Germinal center (tissue), 1 donor: ENCODE data around the gene CCDC158.
"Not testable (repeated sequence)": the region's sequence is repeated elsewhere in the genome, so short reads cannot be mapped to it uniquely, and the experiment has no call there.

ENCODE experiments used
- DNase-seq: peaks from one replicate; pipeline ENCODE4 v3.0.0; 2012; ENCODE audit warnings: mixed read lengths, low spot score

CCDC158 gene

DNA sequence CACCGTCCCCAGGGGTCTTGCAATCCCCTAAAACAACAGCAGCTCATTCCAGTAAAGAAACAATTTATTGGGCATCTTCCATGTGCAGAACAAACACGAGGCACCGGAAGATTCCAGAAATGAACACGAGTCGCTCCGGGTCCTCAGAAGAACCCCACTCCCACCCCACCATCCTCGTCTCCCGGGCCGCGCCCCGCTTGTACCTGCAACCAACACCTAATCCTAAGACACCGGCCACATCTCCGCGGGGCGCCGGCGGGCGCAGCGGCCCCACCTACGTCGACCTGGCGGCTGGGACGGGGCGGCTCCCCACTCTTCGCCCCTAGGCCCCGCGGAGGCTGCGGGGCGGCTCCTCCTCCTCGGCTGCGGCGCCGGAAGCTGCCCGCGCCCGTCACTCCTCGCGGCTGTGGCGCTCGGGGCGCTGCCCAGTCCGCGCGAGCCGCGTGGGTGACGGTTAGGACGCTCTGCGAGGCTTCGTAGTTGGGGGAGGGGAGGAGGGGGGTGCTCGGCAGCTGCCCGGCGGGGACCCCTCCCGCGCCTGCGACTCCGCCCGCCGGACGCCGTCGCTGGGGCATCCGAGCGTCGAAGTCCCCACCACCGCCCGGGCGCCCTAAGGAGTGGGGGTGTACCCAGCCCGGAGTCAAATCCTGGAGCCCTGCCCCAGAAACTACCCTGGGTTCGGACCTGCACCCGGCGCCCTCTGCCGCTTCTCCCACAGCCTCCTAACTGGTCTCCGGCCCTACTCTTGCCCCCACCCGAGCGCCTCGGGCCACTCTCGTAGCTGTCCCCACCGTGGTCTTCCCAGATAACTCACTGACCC is at the start of gene CCDC158:
Gene CCDC158, minus strand, starts transcription at position 380 of the 820 bp plus-strand sequence. CDS start 17,934 bp downstream, outside the sequence.
- no peak for DNase-seq

DNA sequence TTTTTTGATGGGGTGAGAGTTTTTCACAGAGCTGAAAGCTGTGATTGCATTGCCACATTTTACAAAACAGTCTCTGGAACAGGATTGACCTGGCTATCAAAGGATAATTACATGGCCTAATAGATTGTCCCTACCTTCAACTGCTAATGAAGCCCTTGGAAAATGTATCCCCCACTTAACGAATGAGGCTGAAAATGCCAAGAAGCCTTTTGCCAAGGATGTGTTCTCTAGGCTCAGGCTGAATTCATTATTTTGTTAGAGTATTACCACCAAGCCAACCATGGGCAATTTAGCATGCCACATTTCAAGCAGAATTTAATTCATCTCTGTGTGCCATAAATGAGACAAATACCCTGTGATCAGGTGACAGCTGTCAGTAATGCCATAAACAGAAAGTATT is 49.6 kb upstream of the CCDC158 start:
- no peak for DNase-seq

DNA sequence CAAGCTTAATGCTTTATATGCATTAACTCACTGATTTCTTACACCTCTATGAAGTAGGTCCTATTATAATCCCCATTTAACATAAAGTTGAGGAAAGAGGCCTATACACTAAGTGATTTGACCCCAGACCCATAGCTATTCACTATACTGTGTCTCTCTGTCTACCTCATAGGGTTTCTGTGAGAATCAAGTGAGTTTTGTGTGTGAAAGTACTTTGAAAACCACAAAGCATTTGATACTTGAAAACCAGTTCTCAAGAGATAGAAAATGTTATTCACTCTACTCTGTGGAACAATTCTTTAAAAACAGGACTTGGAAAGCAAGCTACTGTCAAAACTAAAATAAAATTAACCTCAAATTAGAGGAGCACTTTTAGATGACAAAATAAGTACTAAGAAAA is 49.1 kb upstream of the CCDC158 start:
- no peak for DNase-seq

DNA sequence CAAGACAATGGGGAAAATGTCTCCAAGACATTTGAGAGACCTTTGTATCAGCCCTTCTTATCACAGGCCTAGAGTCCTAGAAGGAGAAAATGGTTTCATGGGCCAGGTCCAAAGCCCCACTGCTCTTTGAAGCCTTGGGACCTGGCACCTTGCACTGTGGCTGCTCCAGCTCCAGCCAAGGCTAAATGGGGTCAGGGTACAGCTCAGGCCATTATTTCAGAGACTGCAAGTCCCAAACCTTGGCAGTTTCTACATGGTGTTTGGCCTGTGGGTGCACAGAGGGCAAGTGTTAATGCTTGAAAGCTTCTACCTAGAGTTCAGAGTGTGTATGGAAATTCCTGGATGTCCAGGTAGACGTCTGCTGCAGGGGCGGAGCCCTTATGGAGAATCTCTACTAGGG is 42.6 kb upstream of the CCDC158 start:
- no peak for DNase-seq

DNA sequence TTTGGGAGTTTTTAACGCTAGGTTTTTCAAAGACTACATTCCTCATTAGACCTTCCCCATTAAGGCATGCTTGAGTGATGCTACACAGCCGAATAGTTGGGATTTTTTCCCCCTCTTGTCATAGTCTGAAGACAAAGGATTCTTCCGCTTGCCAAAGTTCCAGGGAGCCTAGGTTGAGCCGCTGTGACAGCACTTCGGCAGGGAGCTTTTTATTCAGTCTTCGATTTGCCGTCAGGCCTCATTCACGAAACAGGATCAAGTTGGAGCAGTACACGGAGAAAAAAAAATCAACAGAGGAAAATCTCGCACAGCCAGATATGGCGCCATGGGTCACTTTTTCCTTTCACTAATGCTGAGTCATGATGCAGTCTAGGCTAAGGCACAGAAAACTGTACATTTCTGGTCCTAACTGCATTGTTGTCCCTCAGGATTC is 38.4 kb upstream of the CCDC158 start:
- DNase-seq: no peak

DNA sequence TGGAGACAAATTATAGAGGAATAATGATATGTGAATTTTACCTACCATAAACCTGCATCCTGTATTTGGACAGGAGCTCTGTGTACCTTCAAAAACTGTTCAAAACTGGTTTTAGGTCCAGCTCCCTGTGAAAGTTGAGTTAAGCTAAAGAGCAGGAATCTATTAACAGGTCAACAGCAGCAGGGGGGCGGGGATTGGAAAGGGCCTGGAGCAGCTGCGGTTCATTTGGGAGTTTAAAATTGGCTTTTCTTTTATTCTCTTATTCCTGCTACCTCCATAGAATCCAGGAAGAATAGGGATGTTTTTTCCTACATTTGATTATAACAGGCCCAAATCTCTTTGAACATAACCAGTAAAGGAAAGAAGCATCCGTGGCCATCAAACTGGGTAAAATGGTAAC is 37.9 kb upstream of the CCDC158 start:
- DNase-seq: no peak

DNA sequence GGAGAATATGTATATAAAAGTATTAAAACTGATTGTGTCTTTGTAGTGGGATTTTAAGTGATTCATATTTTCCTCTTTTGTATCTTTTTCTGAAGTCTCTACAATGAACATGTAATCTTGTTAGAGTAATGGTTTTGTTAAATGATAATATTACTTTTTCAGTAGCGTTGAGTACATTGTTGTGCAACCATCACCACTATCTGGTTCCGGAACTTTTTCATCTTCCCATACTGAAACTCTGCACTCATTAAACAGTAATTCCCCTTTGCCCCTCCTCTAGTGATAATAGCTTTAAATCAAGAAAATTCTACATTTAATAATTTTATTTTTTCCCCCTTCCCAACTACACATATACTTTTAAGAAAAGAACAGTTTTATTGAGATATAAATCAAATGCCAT is 37.4 kb upstream of the CCDC158 start:
- no peak for DNase-seq

DNA sequence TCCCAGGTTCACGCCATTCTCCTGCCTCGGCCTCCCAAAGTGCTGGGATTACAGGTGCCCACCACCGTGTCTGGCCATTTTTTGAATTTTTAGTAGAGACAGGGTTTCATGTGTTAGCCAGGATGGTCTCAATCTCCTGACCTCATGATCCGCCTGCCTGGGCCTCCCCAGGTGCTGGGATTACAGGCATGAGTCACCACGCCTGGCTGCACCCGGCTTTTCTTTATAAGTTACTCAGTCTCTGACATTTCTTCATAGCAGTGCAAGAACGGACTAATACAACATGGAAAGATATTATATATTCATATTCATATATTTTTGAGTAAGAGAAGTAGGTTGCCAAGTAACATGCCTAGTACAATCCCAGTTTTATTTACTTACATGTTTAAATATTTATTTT is 36.9 kb upstream of the CCDC158 start:
- DNase-seq: no peak

DNA sequence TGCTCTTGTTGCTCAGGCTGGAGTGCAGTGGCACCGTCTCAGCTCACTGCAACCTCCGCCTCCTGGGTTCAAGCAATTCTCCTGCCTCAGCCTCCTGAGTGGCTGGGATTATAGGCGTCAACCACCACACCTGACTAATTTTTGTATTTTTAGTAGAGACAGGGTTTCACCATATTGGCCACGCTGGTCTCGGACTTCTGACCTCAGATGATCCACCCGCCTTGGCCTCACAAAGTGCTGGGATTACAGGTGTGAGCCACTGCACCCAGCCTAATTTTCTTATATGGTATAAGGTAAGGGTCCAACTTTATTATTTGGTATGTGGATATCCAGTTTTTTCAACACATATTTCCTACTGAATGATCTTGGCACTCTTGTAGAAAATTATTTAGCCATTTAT is 33.1 kb upstream of the CCDC158 start:
- DNase-seq: not testable (repeated sequence)

DNA sequence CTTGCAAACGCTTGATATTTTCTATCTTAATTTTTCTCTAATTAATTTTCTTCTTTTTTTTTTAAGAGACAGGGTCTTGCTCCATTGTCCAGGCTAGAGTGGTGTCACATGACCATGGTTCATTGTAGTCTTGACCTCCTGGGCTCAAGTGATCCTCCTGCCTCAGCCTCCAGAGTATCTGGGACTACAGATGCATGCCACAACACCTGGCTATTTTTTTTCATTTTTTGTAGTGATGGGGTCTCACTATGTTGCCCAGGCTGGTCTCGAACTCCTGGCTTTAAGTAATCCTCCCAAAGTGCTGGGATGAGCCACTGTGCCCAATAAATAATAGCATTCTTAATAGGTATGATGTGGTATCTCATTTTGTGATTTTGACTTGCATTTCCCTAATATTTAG is 32.3 kb upstream of the CCDC158 start:
- DNase-seq: no peak

DNA sequence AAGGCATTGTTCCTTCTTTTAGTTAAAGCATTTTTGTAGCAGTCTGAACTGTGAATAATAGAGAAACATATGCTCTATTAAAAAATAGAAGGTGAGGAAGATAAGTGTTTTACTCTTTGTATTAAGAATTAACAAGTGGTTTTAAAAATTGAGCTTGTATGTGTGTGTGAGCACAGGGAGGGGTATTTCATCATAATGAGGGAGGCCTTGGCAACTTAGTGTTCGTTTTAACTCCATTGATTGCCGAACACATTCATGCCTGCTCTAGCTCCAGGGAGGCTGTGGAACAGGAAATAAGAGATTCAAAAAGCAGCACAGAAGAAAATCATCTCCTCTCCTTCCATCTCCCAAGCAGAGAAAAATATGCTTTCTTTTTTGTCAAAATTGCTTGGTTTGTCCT is 28.9 kb upstream of the CCDC158 start:
- DNase-seq: no peak

DNA sequence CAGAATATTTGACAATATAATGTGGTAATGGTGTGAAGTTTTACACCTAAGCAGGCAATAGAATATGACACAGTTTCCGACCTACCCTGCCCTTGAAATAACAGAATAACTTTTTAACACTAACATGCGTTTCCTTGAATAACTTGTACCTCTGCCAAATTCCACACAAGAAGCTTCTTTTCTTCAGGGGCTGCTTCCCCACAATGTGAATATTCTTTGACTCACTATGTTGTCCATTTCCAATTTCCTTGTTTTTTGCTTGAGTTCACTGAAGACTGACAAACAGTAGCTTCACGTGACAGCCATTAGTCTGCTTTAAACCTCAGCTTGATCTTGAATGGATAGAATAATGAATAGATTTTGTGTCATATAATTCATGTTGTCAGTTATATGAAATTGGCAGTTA is 28.4 kb upstream of the CCDC158 start:
- DNase-seq: no peak

DNA sequence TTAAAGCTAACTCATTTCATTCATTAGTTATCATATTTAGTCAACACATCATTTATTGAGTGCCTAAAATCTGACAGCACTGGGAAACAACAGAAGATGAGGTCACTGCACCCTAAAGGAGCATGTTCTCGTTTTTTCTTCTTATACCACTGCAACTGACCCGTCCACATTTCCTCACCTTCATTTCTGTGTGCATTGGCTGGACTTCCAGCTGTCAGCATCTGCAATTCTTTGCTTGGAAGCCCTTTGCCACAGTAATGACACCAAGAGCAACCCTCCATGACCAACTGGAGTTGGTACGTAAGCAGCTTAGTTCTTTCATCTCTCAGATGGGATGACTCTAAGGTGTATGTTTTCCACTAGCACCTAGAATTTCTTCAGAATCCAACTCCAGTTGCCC is 27.3 kb upstream of the CCDC158 start:
- no peak for DNase-seq

DNA sequence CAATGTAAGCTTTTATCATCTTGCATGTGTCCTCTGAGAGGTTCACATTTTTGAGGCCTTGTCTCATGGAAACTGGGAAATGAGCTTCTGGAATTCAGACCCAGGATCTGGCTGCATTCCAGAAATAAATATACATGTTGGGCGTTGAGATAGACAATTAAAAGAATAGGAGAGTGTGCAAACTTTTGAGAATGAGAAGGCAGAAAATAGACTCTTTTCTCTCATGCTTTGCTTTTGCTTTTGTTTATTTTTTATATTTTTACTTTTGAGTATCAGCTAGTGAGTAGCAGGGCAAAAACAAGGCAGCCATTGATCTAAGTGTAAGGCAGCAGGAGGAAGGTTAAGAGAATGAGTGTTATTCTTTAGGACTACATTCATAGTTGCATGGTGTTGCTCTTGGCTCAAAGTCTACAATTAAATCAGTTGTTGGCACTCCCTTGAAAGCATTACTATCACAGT is 26.5 kb upstream of the CCDC158 start:
- no peak for DNase-seq

DNA sequence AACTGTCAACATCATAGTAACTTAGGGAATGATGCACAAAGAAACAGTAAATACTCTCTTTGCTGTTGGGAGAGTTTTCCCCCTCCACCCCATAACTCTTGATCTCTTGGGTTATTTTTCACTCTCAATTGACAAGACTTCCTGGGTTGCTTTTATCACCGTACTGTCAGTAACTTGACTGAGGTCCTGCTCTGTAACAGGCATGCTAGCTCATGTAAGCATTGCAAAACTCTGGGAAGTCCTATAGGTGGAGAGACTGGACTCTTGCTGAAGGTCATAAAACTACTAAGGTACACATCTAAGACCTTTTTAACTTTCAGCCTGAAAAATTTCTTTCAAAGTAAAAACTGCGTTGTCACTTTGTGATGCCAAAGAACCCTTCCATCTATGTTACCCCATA is 25.0 kb upstream of the CCDC158 start:
- no peak for DNase-seq

DNA sequence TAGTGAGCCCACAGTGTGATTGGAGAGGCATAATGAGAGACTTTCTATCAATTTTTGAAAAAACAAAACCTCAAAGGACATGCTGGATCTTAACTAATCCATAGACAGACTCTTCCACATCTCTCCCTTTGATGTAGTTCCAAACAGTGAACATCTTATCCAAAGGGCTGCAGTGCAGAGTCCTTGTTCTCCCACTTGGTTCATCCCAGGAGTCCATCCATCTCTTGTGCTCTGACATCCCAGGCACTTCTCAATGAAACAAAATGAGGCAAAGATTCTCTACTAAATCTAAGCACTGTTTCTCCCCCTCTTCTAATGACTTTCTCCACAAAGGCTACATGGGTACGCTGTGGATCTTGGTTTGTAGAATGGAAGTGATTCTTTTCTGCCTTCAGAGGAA is 22.4 kb upstream of the CCDC158 start:
- no peak for DNase-seq

DNA sequence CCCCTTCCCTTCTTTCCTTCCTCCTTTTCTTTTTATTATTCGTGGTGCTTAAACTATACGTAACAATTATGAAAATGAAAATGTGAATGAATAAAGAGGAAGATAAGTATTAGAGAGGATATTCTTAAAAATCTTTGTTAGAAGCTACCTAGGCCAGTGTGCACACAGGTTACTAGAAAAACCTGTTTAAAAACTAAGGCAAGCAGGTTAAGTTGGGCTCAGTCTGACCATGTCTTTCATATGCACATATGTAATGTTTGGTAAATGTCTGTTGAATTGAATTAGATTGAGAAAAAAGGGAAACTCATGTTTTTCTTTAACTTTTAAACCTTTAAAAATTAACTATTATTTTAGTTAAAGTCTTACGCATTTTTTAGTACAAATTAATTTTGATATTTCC is 21.9 kb upstream of the CCDC158 start:
- no peak for DNase-seq

DNA sequence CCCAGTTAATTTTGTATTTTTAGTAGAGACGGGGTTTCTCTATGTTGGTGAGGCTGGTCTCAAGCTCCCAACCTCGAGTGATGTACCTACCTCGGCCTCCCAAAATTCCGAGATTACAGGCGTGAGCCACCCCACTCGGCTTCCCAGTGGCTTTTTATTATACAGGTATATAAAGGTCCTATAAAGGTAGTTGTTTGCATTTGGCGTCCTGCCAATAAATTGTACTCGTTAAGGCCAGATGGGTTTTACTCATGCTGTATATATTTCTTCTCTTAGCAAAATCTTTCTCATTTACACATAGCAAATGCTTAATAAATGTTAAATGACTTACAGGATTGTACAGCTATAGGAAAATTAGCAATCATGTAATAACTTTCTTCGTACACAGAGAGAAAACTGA is 20.9 kb upstream of the CCDC158 start:
- no peak for DNase-seq

DNA sequence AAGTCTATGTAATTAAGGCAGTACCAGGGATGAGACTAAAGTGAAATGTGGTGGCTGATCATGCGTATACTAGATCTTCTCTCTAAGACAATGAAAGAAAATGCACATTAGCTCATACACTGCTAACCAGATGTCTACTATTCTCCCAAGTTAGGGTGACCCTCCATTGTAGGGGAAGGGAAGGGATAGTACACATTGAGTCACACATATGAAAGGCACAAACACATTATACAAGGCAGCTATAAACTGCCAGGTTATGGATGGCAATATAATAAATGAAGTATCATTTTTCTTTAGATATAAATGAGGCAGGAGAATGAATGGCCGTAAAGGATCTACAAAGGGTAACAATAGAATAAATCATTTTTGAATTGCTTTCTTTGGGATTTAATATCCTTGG is 18.6 kb upstream of the CCDC158 start:
- no peak for DNase-seq

DNA sequence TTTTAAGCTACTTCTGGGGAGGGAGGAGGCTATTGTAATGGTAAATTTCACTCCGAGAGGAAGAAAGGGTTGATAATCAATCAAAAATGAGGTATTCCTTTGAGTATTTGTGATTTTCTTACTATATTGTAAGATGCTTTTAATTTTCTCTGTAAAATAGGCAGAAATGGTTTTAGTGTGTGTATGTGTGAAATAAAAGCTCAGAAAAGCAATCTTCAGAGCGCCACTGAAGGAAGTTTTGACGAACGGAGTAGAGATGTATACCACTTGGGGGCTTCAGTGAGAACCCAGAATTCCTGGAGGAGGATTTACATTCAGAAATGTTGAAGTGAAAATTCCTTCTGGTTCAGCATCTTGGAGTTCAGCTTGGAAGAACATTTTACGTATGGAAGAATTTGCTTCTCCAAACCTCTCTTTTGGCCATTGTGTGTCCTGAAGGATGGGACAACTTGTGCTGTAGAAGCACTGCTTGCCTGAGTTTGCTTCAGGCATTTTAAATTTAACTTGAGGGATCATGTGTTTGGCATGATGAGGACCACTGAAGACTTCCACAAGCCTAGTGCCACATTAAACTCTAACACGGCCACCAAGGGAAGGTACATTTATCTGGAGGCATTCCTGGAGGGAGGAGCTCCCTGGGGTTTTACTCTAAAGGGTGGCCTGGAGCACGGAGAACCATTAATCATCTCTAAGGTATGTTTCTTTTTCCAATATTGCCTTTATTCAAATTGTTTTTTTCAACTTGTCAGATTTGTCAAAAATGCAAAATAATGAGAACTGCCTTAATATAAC is 14.8 kb upstream of the CCDC158 start:
- DNase-seq: no peak

DNA sequence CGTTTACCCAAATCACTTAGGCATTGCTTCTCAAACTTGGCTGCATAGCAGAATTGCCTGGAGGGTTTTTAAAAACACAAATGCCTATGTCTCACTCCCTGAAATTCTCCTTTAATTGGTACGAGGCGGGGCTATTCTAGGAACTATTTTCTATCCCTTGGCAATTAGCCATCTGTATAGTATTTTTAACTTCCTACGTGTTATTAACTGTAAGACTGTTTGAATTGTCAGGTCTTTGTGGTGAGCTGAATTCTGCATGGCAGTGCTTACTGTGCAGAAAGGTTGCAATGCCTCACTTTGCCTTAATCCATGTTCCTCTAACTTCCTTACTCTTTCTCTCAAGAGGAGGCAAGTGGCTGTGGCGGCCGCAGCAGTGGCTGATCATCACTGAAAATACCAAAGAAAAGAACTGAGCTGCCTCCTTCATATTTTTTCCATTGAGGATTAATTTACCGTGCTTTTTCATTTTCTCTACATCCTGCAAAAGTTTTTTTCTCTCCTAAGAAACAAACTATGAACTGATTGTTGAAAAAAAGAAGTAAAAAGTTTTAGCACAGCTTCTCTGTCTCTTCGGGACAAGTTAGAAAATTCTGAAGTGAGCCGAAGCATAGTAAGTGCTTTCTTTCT is 14.1 kb upstream of the CCDC158 start, which contains the start of gene SHROOM3:
Gene SHROOM3, plus strand, starts transcription at position 329 of the 627 bp plus-strand sequence. CDS start 824 bp downstream, outside the sequence.
- no peak for DNase-seq

DNA sequence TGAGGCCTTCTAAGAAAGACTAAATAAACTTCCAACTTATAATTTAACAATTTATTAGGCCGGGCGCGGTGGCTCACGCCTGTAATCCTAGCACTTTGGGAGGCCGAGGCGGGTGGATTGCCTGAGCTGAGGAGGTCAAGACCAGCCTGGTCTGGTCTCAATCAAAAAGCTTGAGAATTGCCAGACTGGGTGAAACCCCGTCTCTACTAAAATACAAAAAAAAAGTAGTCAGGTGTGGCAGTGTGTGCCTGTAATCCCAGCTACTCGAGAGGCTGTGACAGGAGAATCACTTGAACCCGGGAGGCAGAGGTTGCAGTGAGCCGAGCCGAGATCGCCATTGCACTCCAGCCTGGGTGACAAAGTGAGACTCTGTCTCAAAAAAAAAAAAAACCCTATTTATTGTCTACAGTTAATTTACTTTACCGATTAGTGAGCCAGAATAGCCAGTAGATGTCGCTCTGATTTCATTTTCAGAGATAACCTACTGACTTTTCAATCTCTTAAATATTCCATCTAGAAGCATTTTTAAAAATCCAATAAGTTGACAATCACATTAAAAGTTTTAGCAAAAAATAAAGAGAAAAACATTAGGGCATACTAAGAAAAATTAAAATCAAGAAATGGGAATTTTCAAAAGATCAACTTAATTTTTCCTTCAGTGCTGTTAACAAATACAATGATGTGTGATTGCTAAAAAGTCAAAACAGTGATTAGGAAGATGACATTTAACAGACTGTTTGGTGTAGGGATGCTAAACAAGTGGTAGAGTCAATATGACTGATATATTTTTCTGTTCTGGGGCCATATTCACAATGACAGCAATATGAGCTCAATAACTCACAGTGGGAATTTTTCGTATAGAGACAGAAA is 9.8 kb upstream of the CCDC158 start:
- DNase-seq: peak; percentile 30
